T47D (cell line): ENCODE results near the gene EEF1B2.
A peak's percentile ranks its signal among the peaks of the same experiment; 100 is the strongest.
"Not testable (repeated sequence)": the region's sequence is repeated elsewhere in the genome, so short reads cannot be mapped to it uniquely, and the experiment has no call there.

ENCODE experiments used
- DNase-seq, 2 experiments: peaks; one replicate each; pipeline versions ENCODE4 v3.0.0 to v3.0.0-alpha.2; 2011 to 2012; ENCODE audit warnings: low read depth in 1 of 2, low spot score in 1 of 2
- JUND ChIP-seq: IDR thresholded peaks from 2 replicates; pipeline ENCODE4 v1.6.1; 2012; ENCODE audit warnings: low read depth
- in situ Hi-C: cut with HindIII; loops from 2 replicates; pipeline ENCODE4 v1.10.0; 2016; ENCODE audit warnings: low sequenced_read_pairs, low pct_unique_long_range_greater_than_20kb

Gene EEF1B2

DNA sequence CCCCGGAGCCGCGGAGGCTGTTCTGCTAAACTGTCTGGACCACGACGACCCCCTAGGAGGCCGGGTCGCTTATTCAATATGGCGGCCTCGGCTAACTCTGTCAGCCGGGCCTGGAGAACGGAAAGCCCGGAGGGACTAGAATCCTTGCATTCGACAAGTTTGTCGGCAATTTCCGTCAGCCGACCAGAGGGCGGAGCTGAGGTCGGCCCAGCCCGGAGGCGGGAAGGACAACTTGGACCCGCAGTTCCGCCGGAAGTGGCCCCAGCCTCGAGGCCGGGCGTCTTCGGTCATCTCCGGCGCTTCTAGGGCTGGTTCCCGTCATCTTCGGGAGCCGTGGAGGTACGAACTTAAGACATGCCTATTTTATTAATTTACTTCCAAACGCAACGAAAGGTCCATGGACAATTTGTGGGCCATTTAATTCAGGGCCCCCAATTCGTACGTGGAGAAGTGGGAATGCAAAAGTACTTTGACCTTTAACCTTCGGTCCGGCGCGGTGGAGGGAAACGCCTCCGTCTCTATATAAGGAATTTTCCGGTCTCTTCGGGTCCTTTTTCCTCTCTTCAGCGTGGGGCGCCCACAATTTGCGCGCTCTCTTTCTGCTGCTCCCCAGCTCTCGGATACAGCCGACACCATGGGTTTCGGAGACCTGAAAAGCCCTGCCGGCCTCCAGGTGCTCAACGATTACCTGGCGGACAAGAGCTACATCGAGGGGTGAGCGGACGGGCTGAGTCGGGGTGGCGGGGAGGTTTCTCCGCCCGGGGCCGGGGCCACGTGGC lies at the start of gene EEF1B2, which contains the start of gene NDUFS1:
Gene EEF1B2 (plus strand): TSS at position 550 of the 779 bp plus-strand sequence. CDS start 85 bp downstream, at position 635.
Gene NDUFS1 (minus strand): TSS at position 99 of the 779 bp plus-strand sequence. CDS start 5,766 bp downstream, outside the sequence.
- DNase-seq, result peak; percentile 81 to 97
- in situ Hi-C loops, result no loop called here
- TF ChIP-seq JUND, result no peak

DNA sequence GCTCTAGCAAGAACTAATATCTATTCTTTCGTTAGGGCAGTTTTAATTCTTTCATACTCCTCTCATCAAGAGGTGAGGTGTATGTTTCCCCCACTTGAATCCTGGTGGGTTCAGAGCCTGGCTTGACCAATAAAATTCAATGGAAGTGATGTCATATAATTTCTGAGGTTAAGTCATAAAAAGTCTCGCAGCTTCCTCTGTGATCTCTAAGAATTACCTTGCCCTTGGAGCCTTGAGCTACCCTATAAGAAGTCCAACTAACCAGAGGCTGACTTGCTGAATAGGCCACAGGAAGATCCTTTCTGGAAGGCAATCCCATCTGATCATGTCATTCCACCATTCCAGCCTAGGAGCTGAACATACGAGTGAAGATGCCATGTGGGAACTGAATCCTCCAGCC lies 47.6 kb upstream of the EEF1B2 start:
- TF ChIP-seq JUND, result no peak
- no peak for DNase-seq
- in situ Hi-C loops, result no loop called here

DNA sequence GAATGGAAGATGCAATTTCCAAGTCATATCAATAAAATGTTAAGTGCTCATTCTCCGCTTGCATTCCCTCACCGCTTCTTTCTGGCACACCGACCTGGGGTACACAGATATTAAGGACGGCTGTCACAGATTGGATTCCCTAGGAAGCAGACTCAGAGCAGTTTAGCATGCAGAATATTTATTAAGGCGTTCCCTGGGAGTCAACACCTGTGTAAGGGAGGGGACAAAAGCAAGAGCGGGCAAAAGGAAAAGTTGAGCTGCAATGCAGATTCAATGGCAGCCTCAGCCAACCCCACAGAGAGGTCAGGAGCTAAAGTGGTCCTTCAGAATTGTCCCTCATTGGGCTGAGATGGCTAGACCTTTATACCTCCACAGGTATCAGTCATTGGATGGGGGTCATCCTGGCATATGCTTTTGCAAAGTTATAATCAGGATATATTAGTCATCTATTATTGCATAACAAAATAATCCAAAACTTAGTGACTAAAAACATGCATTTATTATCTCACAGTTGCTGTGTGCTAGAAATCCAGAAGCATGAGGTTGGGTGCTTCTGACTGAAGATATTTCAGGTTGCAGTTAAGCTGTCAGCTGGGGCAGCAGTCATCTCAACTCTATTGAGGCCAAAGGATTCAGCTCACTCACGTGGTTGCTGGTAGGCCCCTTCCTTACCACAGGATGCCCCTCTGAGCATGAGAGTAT lies 46.7 kb upstream of the EEF1B2 start:
- TF ChIP-seq JUND, result no peak
- in situ Hi-C loops, result no loop called here
- DNase-seq, result no peak

DNA sequence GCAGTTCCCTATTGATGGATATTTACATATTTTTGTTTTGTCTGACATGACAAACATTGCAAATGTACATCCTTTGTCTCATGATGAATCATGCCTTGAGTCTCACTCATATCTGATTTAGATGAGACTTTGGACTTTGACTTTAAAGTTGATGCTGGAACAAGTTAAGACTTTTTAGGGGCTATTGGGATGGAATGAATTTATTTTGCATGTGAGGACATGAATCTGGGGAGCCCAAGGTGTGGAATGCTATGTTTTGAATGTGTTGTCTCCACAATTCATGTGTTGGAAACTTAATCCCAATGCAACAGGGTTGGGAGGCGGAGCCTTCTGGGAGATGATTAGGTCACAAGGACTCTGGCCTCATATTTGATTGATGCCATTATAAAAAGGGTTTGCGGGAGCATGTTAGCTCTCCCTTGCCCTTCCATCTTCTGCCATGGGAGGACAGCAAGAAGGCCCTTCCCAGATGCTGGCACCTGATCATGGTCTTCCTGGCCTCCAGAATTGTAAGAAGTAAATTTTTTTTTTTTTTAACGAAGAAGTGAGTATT lies 44.6 kb upstream of the EEF1B2 start:
- DNase-seq, result no peak
- no peak for TF ChIP-seq JUND
- in situ Hi-C loops, result no loop called here

DNA sequence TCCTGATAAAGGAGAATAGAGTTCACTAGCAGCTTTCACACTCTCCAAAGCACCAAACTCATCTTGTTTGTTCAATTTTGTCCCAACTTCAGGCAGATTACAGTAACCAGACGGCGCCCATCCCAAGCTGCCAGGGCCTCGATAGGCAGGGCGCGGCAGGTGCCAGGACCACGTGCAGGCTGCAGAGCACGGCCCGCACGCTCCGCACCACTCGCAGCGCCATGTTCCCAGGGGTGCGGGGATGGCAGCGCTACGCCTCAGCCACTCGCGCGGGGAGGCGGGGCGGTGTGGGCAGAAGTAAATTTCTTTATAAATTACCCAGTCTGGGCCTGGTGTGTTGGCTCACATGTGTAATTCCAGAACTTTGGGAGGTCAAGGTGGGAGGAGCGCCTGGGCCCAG lies 43.4 kb upstream of the EEF1B2 start:
- in situ Hi-C loops, result no loop called here
- no peak for DNase-seq
- TF ChIP-seq JUND, result no peak

DNA sequence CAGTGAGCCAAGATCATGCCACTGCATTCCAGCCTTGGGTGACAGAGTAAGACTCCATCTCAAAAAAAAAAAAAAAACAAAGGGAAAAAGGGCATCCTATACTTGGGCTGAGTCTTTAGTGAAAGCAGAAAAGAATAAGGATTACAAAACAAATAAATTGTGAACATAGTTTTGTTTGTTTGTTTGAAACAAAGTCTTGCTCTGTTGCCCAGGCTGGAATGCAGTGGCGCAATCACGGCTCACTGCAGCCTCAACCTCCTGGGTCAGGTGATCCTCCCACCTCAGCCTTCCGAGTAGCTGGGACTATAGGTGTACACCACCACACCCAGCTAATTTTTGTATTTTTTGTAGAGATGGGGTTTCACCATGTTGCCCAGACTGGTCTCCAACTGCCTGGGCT lies 37.1 kb upstream of the EEF1B2 start:
- DNase-seq, in situ Hi-C loops: not testable (repeated sequence)

DNA sequence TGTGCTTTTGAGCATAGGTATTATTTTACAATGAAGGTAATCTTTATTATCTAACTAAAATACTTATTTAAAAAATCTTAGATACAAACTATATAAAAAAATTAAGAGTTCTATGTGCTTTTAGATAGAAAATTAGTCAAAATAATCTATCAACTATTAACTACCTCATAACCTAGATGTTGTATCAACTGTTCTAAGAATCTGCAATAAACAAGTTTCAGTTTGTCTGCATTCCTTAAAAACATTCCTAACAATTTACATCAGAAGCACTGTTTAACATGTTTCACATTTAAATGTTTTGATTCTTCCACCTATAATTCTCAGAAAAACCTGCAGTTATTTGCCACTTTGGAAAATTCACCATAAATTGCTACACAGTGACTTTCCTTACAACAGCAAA lies 33.8 kb upstream of the EEF1B2 start:
- in situ Hi-C loops, result no loop called here
- DNase-seq, result no peak
- no peak for TF ChIP-seq JUND

DNA sequence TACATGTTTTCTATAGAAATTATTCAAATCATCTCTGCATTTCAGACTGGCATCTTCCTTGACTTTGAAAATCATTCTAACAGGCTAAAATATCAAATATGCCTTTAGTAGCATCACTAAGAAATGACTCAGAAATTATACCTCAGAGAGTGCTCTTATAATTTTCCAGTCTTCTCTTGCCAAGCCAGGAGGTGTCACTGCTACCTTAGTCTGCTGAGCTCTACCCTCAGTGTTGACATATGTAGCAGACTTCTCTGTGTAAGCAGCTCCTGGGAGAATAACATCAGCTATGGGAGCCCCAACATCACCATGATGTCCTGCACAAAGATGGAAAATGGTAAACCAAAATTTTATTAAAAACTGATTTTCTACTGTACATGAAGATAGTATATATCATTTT lies 32.0 kb upstream of the EEF1B2 start:
- DNase-seq, result peak in 1 of 2 experiments; percentile 43
- no peak for TF ChIP-seq JUND
- in situ Hi-C loops, result no loop called here

DNA sequence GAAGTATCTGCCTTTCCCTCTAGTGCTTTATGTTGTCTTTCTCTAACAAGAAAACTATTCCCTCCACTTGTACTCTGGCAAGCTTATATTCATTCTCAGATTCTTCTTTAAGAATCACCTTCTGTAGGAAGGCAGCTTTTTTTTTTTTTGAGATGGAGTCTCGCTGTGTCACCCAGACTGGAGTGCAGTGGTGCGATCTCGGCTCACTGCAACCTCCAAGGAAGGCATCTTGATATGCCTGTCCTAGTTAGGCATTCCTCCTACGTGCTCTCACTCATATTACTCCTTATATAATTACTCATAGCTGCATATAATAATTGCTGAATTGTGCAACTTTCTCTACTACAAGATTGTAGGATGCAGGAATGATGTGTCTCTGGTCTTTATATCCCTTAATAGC lies 16.2 kb upstream of the EEF1B2 start:
- no peak for DNase-seq
- in situ Hi-C loops, result no loop called here
- no peak for TF ChIP-seq JUND

DNA sequence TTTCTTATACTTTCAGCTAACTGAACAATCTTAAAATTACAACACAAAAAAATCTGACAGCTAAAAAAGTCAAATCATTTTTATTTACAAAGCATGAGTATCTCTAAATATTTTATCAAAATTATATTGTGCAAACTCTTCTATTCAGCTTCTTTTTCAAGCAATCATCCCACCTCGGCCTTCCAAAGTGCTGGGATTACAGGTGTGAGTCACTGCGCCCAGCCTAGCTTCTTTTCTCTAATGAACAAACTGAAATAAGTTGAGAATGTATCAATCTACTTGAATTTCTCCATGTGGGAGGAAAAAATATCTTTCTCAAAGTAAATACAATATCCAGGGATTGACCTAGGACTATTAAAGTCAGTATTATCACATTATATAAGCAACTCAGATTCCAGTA lies 15.3 kb upstream of the EEF1B2 start:
- DNase-seq, result no peak
- TF ChIP-seq JUND, result no peak
- in situ Hi-C loops, result no loop called here

DNA sequence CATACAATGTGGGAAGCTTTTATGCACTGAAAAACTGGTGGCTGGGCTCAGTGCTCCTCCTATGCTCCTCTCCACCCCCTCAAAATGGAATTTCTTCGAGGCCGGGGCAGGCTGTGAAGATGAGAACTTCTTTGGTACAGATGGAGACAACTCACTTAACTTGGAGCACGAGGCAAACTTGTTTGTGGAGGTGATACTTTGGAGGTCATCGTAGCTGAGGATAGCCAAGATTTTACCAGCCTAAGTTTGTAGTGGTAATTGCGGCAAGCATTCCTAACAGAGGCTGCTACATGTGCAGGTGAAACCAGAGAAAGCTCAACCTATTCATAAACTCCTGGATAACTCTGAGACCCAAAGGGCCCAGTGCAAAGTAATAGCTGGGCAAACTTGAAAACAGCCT lies 14.0 kb upstream of the EEF1B2 start:
- TF ChIP-seq JUND, result no peak
- in situ Hi-C loops, result no loop called here
- no peak for DNase-seq

DNA sequence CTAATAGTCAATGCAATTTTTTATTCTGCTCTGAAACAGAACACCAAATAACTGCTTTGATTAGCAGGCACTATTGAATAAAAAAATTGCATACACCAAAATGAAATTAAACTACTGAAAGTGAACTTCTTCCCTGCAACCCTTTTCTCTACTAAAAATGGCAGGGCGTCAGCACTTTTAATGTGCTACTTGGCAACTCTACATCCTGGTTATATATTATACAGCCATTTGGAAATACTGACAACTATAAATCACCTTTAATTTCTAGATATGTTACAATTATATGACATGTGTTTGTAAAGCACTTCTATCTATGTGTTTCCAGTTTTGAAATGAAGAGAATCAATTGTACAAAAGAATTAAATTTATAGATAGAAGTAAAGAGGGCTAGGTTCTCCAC lies 10.4 kb upstream of the EEF1B2 start:
- in situ Hi-C loops, result no loop called here

DNA sequence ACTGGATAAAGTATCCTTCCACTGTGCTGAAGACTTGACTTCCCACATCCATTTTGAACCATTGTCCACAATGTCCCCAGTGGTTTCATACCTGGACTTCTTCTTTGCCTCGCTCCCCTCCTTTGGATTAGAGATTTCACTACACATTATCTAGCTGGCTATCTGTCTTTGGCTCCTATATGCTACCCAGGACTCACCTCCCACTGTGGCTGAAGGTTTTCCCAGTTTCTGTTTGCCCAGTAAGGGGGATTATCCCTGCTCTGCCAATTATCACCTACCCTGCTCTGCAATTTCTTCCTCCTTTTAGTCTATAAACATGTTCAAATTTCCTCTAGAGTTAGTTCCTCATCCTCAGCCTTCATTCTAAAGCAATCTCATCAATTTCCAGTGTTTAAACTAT lies 9.5 kb upstream of the EEF1B2 start:
- DNase-seq, result no peak
- in situ Hi-C loops, result no loop called here
- TF ChIP-seq JUND, result no peak

More for the DNA sequence above, 10.4 kb upstream of the EEF1B2 start:
- no peak for DNase-seq
- TF ChIP-seq JUND, result no peak
